ENCODE results near the gene DEPDC5.
A peak's percentile ranks its signal among the peaks of the same experiment; 100 is the strongest.
"Not testable (repeated sequence)": the region's sequence is repeated elsewhere in the genome, so short reads cannot be mapped to it uniquely, and the experiment has no call there.

DEPDC5 gene

DNA sequence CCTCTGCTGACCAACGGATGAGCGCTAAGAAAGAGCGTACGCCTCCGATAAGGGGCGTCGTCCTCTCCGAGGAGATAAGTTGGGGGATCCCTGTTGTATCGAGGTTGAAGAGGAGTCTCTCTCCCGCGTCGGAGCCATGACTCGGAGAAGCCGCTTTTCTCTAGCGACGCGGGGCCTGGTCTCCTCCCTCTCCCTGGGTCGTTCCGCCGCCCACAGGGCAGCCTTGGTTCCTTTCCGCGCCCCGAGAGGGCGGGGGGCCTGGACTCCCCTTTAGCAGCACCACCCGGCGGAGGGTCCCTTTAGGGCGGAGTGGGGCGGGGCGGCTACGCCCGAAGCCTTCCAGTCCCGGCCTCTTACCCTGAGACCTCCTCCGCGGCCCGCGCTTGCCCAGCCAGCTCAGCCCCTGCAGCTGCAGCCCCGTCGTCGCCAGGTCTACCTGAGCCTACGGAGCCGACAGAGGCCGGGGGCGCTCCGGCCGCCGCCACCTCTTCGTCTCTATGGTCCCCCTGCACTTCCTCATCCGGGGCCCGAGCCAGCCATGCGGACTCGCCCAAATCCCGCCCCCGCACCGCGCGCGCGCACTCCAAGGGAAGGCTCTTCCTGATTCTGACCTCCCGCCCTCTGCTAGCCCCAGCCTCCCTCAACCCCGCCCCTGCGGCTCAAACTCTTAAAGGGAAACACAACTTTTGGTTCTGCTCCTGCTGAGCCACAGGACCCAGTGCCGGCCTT, 4.0 kb upstream of the DEPDC5 start, which contains the start of gene PRR14L:
TSS of gene PRR14L (minus strand) at position 497 of the 729 bp plus-strand sequence. CDS start 11,272 bp downstream, outside the sequence.
- peak within 1 kb of the TSS; percentile 99 for H3K4me3 ChIP-seq (ENCODE audit: low read depth, low read length)
- TF ChIP-seq, protein P1, sequence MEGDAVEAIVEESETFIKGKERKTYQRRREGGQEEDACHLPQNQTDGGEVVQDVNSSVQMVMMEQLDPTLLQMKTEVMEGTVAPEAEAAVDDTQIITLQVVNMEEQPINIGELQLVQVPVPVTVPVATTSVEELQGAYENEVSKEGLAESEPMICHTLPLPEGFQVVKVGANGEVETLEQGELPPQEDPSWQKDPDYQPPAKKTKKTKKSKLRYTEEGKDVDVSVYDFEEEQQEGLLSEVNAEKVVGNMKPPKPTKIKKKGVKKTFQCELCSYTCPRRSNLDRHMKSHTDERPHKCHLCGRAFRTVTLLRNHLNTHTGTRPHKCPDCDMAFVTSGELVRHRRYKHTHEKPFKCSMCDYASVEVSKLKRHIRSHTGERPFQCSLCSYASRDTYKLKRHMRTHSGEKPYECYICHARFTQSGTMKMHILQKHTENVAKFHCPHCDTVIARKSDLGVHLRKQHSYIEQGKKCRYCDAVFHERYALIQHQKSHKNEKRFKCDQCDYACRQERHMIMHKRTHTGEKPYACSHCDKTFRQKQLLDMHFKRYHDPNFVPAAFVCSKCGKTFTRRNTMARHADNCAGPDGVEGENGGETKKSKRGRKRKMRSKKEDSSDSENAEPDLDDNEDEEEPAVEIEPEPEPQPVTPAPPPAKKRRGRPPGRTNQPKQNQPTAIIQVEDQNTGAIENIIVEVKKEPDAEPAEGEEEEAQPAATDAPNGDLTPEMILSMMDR (IDR thresholded peaks at IDR 0.05; ENCODE audit: borderline replicate concordance, insufficient read depth, low read depth, low read length) = no peak

DNA sequence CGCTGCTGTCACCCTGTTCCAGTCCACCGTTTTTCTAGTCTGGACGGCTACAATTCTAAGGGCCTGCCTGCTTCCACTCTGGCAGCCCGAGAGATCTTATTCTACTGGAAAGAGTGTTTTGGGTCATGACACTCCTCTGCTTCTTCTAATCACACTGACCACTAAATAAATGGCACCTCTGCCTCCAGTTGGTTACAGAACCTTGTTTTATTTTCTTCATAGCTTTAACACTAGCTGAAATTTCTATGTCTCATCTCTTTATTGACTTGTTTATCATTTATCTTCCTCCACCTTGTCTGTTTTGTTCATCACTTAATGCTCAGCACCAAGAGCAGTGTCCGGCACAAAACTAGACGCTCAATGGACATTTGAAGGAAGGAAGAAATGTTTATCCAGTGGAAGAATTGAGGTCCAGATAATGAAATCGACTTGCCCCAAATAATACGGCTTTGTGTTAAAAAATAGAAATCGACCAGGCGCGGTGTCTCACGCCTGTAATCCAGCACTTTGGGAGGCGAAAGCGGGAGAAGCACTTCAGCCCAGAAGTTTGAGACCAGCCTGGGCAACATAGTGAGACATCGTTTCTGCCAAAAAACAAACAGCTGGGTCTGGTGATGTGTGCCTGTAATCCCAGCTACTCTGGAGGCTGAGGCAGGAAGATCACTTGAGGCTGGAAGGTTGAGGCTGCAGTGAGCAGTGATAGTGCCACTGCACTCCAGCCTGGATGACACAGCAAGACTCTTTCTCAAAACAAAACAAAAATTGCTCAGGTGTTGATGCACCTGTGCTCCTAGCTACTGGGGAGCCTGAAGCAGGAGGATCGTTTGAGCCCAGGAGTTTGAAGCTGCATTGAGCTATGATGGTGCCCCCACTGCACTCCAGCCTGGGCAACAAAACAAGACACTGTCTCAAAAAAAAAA, 3.2 kb upstream of the DEPDC5 start:
- peak overlapping the region; percentile 36 for H3K4me3 ChIP-seq (ENCODE audit: low read depth, low read length)

DNA sequence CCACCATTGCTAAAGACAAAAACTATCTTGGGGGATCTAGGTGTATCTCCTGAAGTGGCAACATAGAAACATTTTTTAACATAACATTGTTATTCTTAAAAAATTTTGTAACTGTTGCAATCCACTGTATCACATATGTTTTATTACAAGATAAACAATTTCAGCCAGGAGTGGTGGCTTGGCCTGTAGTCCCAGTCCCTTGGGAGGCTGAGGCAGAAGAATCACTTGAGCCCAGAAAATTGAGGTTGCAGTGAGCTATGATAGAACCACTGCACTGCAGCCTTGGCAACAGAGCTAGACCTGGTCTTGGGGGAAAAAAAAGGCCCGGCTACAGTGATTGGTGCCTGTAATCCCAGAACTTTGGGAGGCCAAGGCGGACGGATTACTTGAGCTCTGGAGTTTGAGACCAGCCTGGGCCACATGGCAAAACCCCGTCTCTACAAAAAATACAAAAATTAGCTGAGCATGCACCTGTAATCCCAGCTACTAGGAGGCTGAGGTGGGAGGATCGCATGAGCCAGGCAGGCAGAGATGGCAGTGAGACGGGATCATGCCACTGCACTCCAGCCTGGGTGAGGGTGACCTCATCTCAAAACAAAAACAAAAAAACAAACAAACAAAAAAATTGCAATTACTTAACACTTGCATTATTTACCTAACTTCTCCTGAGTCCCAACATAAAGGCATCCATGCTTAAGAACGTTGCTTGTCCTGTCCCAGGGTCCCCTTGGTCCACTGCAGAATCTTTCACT, 1.5 kb upstream of the DEPDC5 start:
- TF ChIP-seq, protein P1 (IDR thresholded peaks at IDR 0.05; ENCODE audit: borderline replicate concordance, insufficient read depth, low read depth, low read length) = no peak
- H3K4me3 ChIP-seq (ENCODE audit: low read depth, low read length) = no peak overlapping the region

More for the DNA sequence above, 3.2 kb upstream of the DEPDC5 start:
- TF ChIP-seq, protein P1 (IDR thresholded peaks at IDR 0.05; ENCODE audit: borderline replicate concordance, insufficient read depth, low read depth, low read length) = no peak

DNA sequence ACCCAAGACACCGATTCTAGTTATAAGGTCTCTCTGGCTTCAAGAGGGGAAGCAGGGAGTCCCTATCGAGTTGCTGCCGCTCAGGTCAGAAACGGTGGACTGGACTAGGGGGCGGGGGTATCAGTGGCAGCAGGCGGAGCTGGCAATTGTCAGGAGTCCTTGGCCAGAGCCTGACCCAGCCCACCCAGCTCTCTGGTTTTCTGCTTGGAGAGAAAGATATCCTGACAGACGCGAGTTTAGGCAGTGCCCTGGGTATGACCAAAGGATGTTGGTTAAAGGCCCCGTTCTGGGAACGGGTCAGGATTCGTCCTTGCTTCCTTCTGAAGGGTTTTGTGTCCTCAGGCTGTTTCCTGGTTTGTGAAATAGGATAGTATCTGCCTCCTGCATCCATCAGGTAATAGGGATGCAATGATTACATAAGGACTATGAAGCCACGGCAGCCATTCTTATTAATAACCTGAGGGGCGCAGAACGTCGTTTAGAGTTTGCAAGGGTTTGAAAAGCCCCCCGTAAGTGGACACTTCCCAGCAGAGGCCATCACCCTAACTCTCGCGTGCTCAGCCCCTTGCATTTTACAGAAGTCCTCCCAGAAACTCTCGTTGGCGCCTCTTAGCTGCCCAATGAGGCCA, 700 bp upstream of the DEPDC5 start:
- TF ChIP-seq, protein P1 (IDR thresholded peaks at IDR 0.05; ENCODE audit: borderline replicate concordance, insufficient read depth, low read depth, low read length) = no peak
- H3K4me3 ChIP-seq (ENCODE audit: low read depth, low read length) = peak overlapping the region; percentile 99

DNA sequence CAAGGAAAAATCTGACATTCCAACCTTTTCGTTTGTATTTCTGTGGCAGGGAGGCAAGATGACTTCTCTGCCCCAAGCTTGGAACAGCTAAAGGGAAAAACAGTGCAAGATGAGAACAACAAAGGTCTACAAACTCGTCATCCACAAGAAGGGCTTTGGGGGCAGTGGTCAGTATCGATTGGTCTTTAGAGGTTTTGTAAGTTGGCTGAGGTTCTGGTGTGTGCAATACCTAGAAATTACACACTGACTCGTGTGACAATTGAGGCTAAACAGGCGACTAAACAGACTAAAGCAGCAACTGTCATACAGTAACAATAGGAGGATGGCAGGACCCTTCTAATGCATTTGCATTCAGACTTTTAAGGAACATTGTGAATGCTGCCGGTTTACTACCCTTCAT, 994 bp downstream of the DEPDC5 start:
- peak overlapping the region; percentile 99 for H3K4me3 ChIP-seq (ENCODE audit: low read depth, low read length)
- TF ChIP-seq, protein P1 (IDR thresholded peaks at IDR 0.05; ENCODE audit: borderline replicate concordance, insufficient read depth, low read depth, low read length) = no peak

DNA sequence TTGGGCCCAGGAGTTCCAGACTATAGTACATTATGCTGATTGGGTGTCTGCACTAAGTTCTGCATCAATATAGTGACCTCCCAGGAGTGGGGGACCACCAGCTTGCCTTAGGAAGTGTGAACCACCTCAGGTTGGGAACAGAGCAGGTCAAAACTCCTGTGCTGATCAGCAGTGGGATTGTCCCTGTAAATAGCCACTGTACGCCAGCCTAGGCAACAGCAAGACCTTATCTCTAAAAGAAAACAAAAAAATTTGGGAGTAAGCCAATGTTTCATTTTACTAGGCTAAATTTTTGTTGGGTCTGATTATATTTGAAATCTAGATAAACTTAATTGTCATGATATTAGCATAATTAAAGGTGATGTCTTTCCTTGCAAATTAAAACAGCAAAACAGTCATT, 3.4 kb downstream of the DEPDC5 start:
- H3K4me3 ChIP-seq (ENCODE audit: low read depth, low read length) = no peak overlapping the region
- TF ChIP-seq, protein P1 (IDR thresholded peaks at IDR 0.05; ENCODE audit: borderline replicate concordance, insufficient read depth, low read depth, low read length) = no peak

DNA sequence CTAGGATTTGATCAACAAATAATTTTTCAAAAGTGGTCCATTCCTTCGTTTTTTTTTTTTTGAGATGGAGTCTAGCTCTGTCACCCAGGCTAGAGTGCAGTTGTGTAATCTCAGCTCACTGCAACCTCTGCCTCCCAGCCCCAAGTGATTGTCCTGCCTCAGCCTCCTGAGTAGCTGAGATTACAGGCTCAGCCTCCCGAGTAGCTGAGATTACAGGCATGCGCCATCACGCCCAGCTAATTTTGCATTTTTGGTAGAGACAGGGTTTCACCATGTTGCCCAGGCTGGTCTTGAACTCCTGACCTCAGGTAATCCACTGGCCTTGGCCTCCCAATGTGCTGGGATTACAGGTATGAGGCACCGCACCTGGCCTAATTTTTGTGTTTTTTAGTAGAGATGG, 5.0 kb downstream of the DEPDC5 start:
- not testable (repeated sequence) for H3K4me3 ChIP-seq (ENCODE audit: low read depth, low read length)

All from GM12875 (cell line).